ENCODE results near the gene TMEM95.

GRCh38 chr17:7405350-7406234 is 50.6 kb downstream of the TMEM95 start:
- TF ChIP-seq CTCF (IDR thresholded peaks at IDR 0.05) = no peak
- TF ChIP-seq POLR2AphosphoS5 (IDR thresholded peaks at IDR 0.05) = no peak
- no peak for TF ChIP-seq EP300 (IDR thresholded peaks at IDR 0.05)
